Neural cell (in vitro differentiated cells): ENCODE data around the gene TBC1D32.

ENCODE experiments used
- CTCF ChIP-seq: fragments of 450-650 bp; IDR thresholded peaks from 2 replicates; pipeline ENCODE4 v1.5.1; 2014; ENCODE audit warnings: antibody characterized with exemption, mild to moderate bottlenecking, moderate library complexity; ENCODE audit not compliant: poor library complexity, severe bottlenecking
- POLR2AphosphoS5 ChIP-seq: IDR thresholded peaks from 2 replicates; pipeline ENCODE4 v1.6.1; 2012
- RAD21 ChIP-seq: fragments of 450-650 bp; conservative IDR thresholded peaks from 2 replicates; pipeline ENCODE4 v1.6.1; 2014; ENCODE audit warnings: antibody characterized with exemption, mild to moderate bottlenecking, moderate library complexity

DNA sequence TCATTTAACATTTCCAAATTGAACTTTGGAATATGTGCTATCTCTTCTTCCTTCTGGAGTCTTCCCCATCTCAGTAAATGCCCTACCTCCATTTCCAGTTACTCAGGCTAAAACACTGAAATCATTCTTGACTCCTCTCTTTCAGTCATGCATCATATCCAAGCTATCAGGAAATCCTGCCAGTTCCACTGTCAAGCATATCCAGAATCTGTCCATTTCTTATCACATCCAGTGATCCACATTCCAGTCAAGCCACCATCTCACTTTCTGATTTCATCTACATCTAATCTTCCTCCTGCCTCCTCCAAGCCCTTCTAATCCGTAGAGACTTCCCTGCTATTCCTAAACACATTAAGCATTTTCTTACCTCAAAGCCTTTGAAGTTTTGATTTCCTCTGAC is 15.3 kb upstream of the TBC1D32 start:
- TF ChIP-seq POLR2AphosphoS5: no peak
- TF ChIP-seq CTCF: no peak
- no peak for TF ChIP-seq RAD21
